GM12878 (cell line): ENCODE results near the gene SMIM35. TPM values are rescaled to one million over a fixed set of nuclear protein-coding genes. Genes with fewer than 3 reads are reported as not detected.
A peak's percentile ranks its signal among the peaks of the same experiment; 100 is the strongest.

Source experiments
- BCLAF1 ChIP-seq: fragments of 450-650 bp; IDR thresholded peaks from 2 replicates; pipeline ENCODE4 v1.6.1; 2017; ENCODE audit warnings: antibody characterized with exemption, mild to moderate bottlenecking, moderate library complexity
- BHLHE40 ChIP-seq, 2 experiments: fragments of 450-650 bp in 1 of 2; IDR thresholded peaks; 2 replicates each; pipeline ENCODE4 v1.6.1; 2011 to 2017; ENCODE audit warnings: low read depth in 2 of 2, borderline replicate concordance in 1 of 2, improper control_type of control experiment in 1 of 2, low read length in 1 of 2, mild to moderate bottlenecking in 1 of 2
- BMI1 ChIP-seq: fragments of 450-650 bp; IDR thresholded peaks from 2 replicates; pipeline ENCODE4 v1.6.1; 2016; ENCODE audit warnings: mild to moderate bottlenecking, moderate library complexity, borderline replicate concordance
- EZH2 ChIP-seq: IDR thresholded peaks from 2 replicates; pipeline ENCODE4 v1.6.1; 2012; ENCODE audit warnings: low read depth, mild to moderate bottlenecking, control low read depth, inconsistent platforms, low read length, borderline replicate concordance; ENCODE audit not compliant: control insufficient read depth
- JUNB ChIP-seq: IDR thresholded peaks from 2 replicates; pipeline ENCODE4 v1.6.1; 2016; ENCODE audit warnings: antibody characterized with exemption, mild to moderate bottlenecking
- KDM1A ChIP-seq: fragments of 200-600 bp; sonication (generic); IDR thresholded peaks from 2 replicates; pipeline ENCODE4 v1.6.1; 2016; ENCODE audit warnings: borderline replicate concordance
- NFIC ChIP-seq: IDR thresholded peaks from 2 replicates; pipeline ENCODE4 v1.6.1; 2012; ENCODE audit warnings: low read depth, mild to moderate bottlenecking, inconsistent platforms, low read length, moderate library complexity
- NR2F1 ChIP-seq: fragments of 450-650 bp; conservative IDR thresholded peaks from 2 replicates; pipeline ENCODE4 v1.6.1; 2017; ENCODE audit warnings: mild to moderate bottlenecking
- PAX8 ChIP-seq: fragments of 450-650 bp; IDR thresholded peaks from 2 replicates; pipeline ENCODE4 v1.6.1; 2017; ENCODE audit warnings: mild to moderate bottlenecking, moderate library complexity
- RUNX3 ChIP-seq: IDR thresholded peaks from 2 replicates; pipeline ENCODE4 v1.6.1; 2012; ENCODE audit warnings: low read length, inconsistent platforms
- SPI1 ChIP-seq: IDR thresholded peaks from 2 replicates; pipeline ENCODE4 v1.6.1; 2011; ENCODE audit warnings: low read depth, mild to moderate bottlenecking, low read length, moderate library complexity, borderline replicate concordance; ENCODE audit not compliant: insufficient read depth
- polyA plus RNA-seq, 11 experiments: library from polyadenylated mRNA; depleted of rRNA in 4 of 11; unstranded in 6 of 11; stranded (reverse) in 5 of 11; fragments of >200 nt; fragmentation: Nextera tagmentation in 4 of 11; fragmentation: Illumina TruSeq in 1 of 11; extraction: Ambion mirVana in 4 of 11; extraction: Trizol in 1 of 11; gene quantifications; 1 replicate in 1 of 11; 2 replicates in 10 of 11; pipeline versions ENCODE4 v1.2.1 to v1.2.3, GENCODE V29; 2011 to 2016; ENCODE audit warnings: inconsistent platforms in 2 of 11, missing spikeins in 2 of 11, low read depth in 1 of 11
- total RNA-seq, 4 experiments: library from RNA; depleted of rRNA in 3 of 4; stranded (reverse); fragments of >200 nt in 3 of 4; fragmentation: Illumina TruSeq in 1 of 4; extraction: Trizol in 1 of 4; gene quantifications; 2 replicates each; pipeline versions ENCODE4 v1.2.1 to v1.2.3, GENCODE V29; 2013 to 2021

Gene SMIM35
- total and polyA plus RNA-seq, 10 of the 15 experiments (the other 5 are each of a cell fraction or from before 2014, with no cell fraction given): 0.02 to 1.1 (median 0.05) TPM; not detected in 5

GRCh38 chr11:117970400-117971024 lies 116.3 kb downstream of the SMIM35 start (continued):
- TF ChIP-seq BCLAF1: no peak
- TF ChIP-seq BHLHE40 (IDR thresholded peaks at IDR 0.05; ENCODE audit: borderline replicate concordance in 1 of 2, low read depth in 2 of 2, low read length in 1 of 2): 0 out of 4 replicates have a peak, but pooled peaks of 1 of the 2 experiments have one; percentile 3
- no peak for TF ChIP-seq KDM1A
- no peak for TF ChIP-seq NR2F1
- TF ChIP-seq PAX8: no peak
- peak; percentile 90 for TF ChIP-seq RUNX3
- TF ChIP-seq SPI1: peak; percentile 32; the same call in 1 of the 2 replicates
- TF ChIP-seq BMI1: no peak
- TF ChIP-seq JUNB: peak; percentile 31; the same call in 1 of the 2 replicates
- TF ChIP-seq NFIC: peak; percentile 38; the same call in 1 of the 2 replicates
- TF ChIP-seq EZH2: no peak
